HepG2 (cell line): ENCODE measurements around the gene SPNS1. TPM values are rescaled to one million over a fixed set of nuclear protein-coding genes. Genes with fewer than 3 reads are reported as not detected.
A peak's percentile ranks its signal among the peaks of the same experiment; 100 is the strongest.

ENCODE experiments used
- ATAD3A ChIP-seq: sonication (generic); formaldehyde crosslinking; IDR thresholded peaks from 2 replicates; pipeline ENCODE4 v1.4.0; 2020; ENCODE audit warnings: missing genetic modification reagents
- ATM ChIP-seq: fragments of 450-650 bp; IDR thresholded peaks from 2 replicates; pipeline ENCODE4 v1.7.1; 2017; ENCODE audit warnings: mild to moderate bottlenecking, borderline replicate concordance
- ETV5 ChIP-seq: IDR thresholded peaks from 2 replicates; pipeline ENCODE4 v1.6.1; 2018; ENCODE audit warnings: missing biosample characterization, missing genetic modification reagents, inconsistent platforms, borderline replicate concordance
- GPN1 ChIP-seq: sonication (generic); formaldehyde crosslinking; IDR thresholded peaks from 2 replicates; pipeline ENCODE4 v1.5.1; 2020; ENCODE audit warnings: missing genetic modification reagents, borderline replicate concordance
- KDM3A ChIP-seq: IDR thresholded peaks from 2 replicates; pipeline ENCODE4 v1.6.1; 2018; ENCODE audit warnings: low read depth, missing compliant biosample characterization
- MLX ChIP-seq: IDR thresholded peaks from 2 replicates; pipeline ENCODE4 v1.6.1; 2016
- MLXIP ChIP-seq: sonication (generic); formaldehyde crosslinking; IDR thresholded peaks from 2 replicates; pipeline ENCODE4 v1.9.0; 2021; ENCODE audit warnings: missing genetic modification reagents, borderline replicate concordance
- ZBTB10 ChIP-seq: sonication (generic); formaldehyde crosslinking; IDR thresholded peaks from 2 replicates; pipeline ENCODE4 v1.4.0; 2020; ENCODE audit warnings: missing genetic modification reagents, borderline replicate concordance
- ZNF770 ChIP-seq: sonication (generic); formaldehyde crosslinking; IDR thresholded peaks from 2 replicates; pipeline ENCODE4 v1.5.0; 2020; ENCODE audit warnings: mild to moderate bottlenecking, missing genetic modification reagents
- ZSCAN9 ChIP-seq: IDR thresholded peaks from 2 replicates; pipeline ENCODE4 v1.6.1; 2016; ENCODE audit warnings: borderline replicate concordance
- polyA plus RNA-seq, 8 experiments: library from polyadenylated mRNA; depleted of rRNA in 3 of 8; stranded (reverse) in 7 of 8; unstranded in 1 of 8; fragments of >200 nt; fragmentation: Illumina TruSeq in 4 of 8; extraction: Trizol in 4 of 8; gene quantifications; 2 replicates each; pipeline versions ENCODE4 v1.2.1 to v1.2.3, GENCODE V29; 2011 to 2016; ENCODE audit warnings: low read depth in 4 of 8, missing spikeins in 1 of 8, mixed read lengths in 1 of 8; ENCODE audit not compliant: insufficient read depth in 1 of 8
- total RNA-seq, 5 experiments: library from RNA; depleted of rRNA; stranded (reverse); fragments of >200 nt; fragmentation: Illumina TruSeq; extraction: Trizol; gene quantifications; 2 replicates each; pipeline ENCODE4 v1.2.3, GENCODE V29; 2016; ENCODE audit warnings: low read depth in 1 of 5
- TF ChIP-seq, protein P1 (sequence below): sonication (generic); formaldehyde crosslinking; IDR thresholded peaks from 2 replicates; pipeline ENCODE4 v1.5.0; 2020; ENCODE audit warnings: mild to moderate bottlenecking, missing genetic modification reagents
- TF ChIP-seq, protein P2 (sequence below), 2 experiments: sonication (generic) in 1 of 2; formaldehyde crosslinking in 1 of 2; IDR thresholded peaks; 2 replicates each; pipeline versions ENCODE4 v1.6.1 to v1.9.0; 2014 to 2022; ENCODE audit warnings: antibody characterized with exemption in 1 of 2, borderline replicate concordance in 1 of 2, inconsistent platforms in 1 of 2, low read depth in 1 of 2, missing genetic modification reagents in 1 of 2

SPNS1 gene
- total and polyA plus RNA-seq, 2 of the 13 experiments (the other 11 are each of a cell fraction or from before 2014, with no cell fraction given), result 25.6 to 38.8 TPM

- TF ChIP-seq ZNF770, result no peak
- TF ChIP-seq, protein P1, sequence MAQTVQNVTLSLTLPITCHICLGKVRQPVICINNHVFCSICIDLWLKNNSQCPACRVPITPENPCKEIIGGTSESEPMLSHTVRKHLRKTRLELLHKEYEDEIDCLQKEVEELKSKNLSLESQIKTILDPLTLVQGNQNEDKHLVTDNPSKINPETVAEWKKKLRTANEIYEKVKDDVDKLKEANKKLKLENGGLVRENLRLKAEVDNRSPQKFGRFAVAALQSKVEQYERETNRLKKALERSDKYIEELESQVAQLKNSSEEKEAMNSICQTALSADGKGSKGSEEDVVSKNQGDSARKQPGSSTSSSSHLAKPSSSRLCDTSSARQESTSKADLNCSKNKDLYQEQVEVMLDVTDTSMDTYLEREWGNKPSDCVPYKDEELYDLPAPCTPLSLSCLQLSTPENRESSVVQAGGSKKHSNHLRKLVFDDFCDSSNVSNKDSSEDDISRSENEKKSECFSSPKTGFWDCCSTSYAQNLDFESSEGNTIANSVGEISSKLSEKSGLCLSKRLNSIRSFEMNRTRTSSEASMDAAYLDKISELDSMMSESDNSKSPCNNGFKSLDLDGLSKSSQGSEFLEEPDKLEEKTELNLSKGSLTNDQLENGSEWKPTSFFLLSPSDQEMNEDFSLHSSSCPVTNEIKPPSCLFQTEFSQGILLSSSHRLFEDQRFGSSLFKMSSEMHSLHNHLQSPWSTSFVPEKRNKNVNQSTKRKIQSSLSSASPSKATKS (CRISPR knock-in tag), result no peak
- no peak for TF ChIP-seq ZBTB10 (CRISPR knock-in tag)
- no peak for TF ChIP-seq ZSCAN9 (CRISPR knock-in tag)
- TF ChIP-seq MLXIP (CRISPR knock-in tag), result no peak
- no peak for TF ChIP-seq ATAD3A (CRISPR knock-in tag)
- TF ChIP-seq ATM, result no peak
- no peak for TF ChIP-seq ETV5
- no peak for TF ChIP-seq MLX (CRISPR knock-in tag)
- TF ChIP-seq, protein P2, sequence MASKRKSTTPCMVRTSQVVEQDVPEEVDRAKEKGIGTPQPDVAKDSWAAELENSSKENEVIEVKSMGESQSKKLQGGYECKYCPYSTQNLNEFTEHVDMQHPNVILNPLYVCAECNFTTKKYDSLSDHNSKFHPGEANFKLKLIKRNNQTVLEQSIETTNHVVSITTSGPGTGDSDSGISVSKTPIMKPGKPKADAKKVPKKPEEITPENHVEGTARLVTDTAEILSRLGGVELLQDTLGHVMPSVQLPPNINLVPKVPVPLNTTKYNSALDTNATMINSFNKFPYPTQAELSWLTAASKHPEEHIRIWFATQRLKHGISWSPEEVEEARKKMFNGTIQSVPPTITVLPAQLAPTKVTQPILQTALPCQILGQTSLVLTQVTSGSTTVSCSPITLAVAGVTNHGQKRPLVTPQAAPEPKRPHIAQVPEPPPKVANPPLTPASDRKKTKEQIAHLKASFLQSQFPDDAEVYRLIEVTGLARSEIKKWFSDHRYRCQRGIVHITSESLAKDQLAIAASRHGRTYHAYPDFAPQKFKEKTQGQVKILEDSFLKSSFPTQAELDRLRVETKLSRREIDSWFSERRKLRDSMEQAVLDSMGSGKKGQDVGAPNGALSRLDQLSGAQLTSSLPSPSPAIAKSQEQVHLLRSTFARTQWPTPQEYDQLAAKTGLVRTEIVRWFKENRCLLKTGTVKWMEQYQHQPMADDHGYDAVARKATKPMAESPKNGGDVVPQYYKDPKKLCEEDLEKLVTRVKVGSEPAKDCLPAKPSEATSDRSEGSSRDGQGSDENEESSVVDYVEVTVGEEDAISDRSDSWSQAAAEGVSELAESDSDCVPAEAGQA (IDR thresholded peaks at IDR 0.05; ENCODE audit: low read depth), result no peak
- TF ChIP-seq, protein P2 (CRISPR knock-in tag; IDR thresholded peaks at IDR 0.05; ENCODE audit: borderline replicate concordance), result no peak
- TF ChIP-seq KDM3A (CRISPR knock-in tag), result 0 out of 2 replicates have a peak, but pooled peaks have one; percentile 29
- TF ChIP-seq GPN1 (CRISPR knock-in tag), result no peak
Measured at GRCh38 chr16:28936784-28937155, 37.8 kb upstream of the SPNS1 start (continued).
